Mesenteric fat pad (tissue), 1 donor: ENCODE results near the gene TSACC. TPM values are rescaled to one million over a fixed set of nuclear protein-coding genes. Genes with fewer than 3 reads are reported as not detected.
A peak's percentile ranks its signal among the peaks of the same experiment; 100 is the strongest.
"Not testable (repeated sequence)": the region's sequence is repeated elsewhere in the genome, so short reads cannot be mapped to it uniquely, and the experiment has no call there.

Experiments used
- DNase-seq: peaks from one replicate; pipeline ENCODE4 v3.0.0-alpha.2; 2020; ENCODE audit warnings: low spot score
- long read RNA-seq: library from polyadenylated mRNA; unstranded; transcript quantifications from one replicate; pipeline ENCODE4 v2.0.0, GENCODE V29; 2020
- total RNA-seq: library from RNA; stranded (reverse); fragmentation: NEBNext Ultra II Directional; extraction: Animal tissue kit (Norgen Biotek cat#: 25700); gene quantifications from one replicate; pipeline ENCODE4 v1.2.1, GENCODE V29; 2021
- donor health status: DM: yes; HTN: yes; CAD: no.

Gene TSACC
- 0.64 TPM for total RNA-seq
- long read RNA-seq: 0 reads

DNA sequence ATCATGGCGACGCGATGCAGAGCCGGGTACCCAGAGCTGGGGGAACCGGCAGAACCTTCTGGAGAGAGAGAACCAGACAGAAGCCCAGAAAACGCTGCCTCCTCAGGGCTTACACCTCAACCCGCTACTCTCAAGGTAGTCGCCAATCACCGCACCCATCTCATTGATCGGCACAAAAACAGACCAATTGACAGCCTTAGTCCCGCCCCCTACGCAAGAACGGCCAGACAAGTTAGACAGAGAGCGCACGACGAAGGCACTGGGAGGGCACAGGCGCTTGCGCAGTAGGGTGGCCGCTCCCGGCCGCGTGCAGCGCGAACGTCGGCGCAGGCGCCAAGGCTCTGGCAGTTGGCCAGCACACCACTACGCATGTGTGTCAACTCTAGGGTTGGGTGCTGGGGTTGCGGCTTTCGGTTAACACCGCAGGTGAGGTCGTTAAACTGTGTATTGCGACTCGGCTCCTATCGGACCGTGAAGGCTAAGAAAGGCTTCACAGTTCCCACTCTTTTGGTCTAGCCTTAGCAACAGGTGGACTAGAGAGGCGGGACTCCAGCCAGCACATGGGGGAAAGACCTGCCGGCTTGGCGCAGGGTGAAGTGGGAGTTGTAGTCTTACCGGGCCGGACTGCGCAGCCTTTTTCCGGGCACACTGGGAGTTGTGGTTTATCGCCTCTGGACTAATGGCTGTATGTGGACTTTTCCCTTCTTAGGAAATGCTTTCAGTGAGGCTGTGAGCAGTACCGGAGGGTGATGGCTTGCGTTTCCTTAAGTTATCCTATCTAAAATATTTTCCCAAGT lies at the start of gene TSACC, which contains the start of gene CCT3:
TSACC (plus strand) TSS at position 347 of the 797 bp plus-strand sequence. CDS start 1,232 bp downstream, outside the sequence.
CCT3 (minus strand) TSS at position 113 of the 797 bp plus-strand sequence; CDS start at position 5, 108 bp downstream.
- peak; percentile 99 for DNase-seq

DNA sequence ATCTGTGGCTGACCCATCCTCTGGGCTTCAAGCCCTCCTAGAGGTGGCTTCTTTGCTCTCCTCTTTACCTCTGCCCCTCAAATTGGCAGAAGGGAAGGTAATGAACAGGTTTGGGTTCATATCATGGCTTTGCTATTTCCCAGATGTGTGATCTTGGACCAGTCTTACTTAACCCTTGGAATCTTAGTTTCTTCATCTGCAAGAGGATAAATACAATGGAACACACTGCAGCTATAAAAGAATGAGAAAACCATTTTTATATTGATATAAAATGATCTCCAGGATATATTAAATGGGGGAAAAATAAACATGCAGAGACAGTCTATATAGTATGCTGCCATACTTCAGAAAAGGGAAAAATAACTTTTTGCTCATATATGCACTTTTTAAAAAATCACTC lies 48.5 kb upstream of the TSACC start:
- no peak for DNase-seq

DNA sequence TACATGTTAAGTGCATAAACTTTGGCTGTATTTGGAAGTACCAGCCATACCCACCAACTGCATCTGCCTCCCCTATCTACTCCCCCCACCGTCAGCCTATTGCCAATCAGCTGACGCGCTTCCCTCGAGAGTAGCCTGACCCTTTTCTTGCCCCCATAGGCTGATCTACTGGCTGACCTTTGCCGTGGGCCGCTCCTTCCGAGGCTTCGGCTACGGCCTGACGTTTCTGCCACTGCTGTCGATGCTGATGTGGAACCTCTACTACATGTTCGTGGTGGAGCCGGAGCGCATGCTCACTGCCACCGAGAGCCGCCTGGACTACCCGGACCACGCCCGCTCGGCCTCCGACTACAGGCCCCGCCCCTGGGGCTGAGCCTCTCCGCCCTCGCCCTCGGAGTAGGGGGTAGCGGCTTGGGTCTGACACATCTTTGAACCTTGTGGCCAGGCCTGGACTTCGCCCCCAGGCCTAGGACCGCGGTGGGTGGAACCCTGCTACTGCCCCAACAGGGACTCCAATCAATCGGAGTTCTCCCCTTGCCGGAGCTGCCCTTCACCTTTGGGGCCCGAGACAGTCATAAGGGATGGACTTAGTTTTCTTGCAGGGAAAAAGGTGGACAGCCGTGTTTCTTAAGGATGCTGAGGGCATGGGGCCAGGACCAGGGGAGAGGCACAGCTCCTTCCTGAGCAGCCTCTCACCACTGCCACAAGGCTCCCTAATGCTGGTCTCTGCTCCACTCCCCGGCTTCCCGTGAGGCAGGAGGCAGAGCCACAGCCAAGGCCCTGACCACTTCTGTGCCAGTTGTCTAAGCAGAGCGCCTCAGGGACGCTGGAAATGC lies 46.9 kb upstream of the TSACC start:
- peak; percentile 98 for DNase-seq

DNA sequence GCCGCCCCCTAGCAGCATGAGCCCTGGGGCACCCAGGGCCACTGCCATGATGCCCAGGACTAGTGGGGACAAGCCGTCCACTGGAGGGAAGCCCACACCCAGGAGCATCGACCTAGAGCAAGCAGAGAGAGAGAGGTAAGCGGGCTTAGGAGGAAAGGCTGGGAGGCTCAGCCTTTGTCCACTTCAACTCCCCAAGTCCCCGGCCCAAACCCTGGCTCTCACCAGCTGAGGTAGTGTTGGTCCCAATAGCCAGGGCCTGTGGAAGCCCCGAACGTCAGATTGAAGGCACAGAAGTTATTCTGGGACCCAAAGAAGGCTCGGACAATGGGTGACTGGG lies 45.3 kb upstream of the TSACC start:
- peak; percentile 67 for DNase-seq

DNA sequence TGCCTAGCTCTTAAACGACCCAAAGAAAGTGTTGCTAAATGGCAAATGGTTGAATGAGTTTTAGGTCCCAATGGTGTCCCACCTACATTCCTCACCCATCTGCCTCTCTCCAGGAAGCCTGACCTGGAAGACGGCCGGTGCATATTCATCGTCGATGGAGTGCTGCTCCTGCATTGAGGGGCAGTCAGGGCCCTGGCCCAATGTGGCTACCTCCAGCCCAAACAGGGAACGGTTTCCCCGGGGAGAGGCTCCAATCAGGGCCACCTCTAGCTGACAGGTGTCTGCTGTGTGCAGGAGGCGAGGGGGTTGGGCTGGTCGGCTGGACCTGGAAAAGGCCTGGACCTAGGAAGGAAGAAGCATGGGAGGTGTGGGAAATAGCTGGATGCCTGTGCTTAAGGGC lies 44.4 kb upstream of the TSACC start:
- peak; percentile 82 for DNase-seq

DNA sequence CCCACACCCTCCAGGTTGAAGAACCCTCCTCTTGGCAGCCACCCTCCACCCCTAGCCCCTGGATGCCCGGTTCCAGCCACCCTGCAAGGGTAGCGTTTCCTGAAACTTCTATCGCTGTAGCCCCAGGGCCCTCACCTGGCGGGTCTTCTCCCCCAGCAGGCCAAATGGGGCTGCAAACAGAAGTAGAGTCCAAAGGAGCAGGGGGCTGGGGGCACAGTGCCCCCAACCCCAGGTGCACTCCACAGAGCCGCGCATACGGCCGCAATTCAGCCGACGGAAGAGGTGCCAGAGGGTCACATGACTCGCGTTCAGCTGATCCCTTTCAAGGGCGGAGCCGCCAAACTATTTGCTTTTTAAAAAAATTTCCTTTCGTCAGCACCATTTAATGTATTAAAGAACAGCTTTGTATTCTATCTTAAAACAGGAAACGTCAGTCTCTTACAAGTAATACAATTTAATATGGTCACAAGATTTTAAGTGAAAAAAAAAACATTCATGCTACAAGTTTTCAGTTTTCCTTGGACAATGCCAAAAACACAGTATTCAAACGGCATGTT lies 42.9 kb upstream of the TSACC start, which contains the start of gene GLMP:
GLMP (minus strand) TSS at position 289 of the 557 bp plus-strand sequence; CDS start at position 255, 34 bp downstream.
- peak; percentile 79 for DNase-seq

DNA sequence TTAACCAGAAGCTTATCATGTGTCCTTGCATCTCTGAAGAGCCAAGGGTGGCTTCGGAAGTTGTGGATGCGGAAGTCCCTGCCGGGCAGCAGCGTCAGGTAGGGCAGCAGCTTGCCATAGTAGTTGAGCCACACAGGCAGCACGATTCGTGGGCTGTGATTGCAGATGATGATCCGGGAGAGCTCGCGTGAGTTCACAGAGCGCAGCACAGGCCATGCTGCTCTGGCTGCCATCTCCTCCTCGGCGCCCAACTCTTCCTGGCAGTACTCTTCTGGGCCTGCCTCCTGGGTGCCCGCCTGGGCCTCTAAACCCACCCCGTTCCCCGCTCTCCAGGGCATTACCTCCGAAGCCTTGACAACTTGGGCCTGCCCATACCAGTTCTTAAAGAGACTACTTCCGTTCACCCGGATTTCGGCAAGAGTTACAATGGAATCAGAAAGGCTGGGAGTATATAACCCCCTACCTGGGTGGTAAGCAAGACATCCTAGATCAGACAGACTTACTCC lies 39.4 kb upstream of the TSACC start, which contains the start of gene VHLL:
VHLL (minus strand) TSS at position 456 of the 506 bp plus-strand sequence; CDS start at position 338, 118 bp downstream.
- DNase-seq: no peak

DNA sequence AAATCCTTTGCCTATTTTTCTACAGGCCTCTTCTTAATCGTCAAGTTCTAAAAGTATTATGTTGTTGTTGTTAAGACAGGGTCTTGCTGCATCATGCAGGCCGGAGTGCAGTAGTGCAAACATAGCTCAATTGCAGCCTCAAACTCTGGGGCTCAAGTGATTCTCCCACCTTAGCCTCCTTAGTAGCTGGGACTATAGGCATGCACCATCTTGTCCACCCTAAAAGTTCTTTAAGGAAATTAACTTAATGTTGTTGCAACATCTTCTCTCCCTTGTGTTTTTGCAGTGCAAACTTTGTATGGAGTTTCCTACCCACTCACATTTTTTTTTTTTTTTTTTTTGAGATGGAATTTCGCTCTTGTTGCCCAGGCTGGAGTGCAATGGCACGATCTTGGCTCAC lies 35.1 kb upstream of the TSACC start:
- DNase-seq: no peak

DNA sequence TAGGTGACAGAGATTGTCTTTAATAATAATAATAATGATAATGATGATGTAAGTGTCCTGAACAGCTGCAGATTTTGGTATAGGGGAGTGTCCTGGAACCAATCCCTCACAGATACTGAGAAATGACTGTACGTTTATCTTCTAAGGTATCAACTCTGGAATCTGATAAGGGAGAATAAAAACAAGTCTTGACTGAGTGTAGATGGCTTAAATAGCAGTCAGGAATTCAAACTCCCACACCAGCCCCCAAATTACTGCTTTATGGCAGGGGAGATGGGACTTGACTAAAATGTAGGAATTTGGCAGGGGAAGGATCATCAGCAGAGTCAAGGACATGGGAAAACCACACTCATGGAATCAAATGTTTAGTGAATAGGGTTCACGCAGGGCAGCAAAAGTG lies 33.1 kb upstream of the TSACC start:
- no peak for DNase-seq

DNA sequence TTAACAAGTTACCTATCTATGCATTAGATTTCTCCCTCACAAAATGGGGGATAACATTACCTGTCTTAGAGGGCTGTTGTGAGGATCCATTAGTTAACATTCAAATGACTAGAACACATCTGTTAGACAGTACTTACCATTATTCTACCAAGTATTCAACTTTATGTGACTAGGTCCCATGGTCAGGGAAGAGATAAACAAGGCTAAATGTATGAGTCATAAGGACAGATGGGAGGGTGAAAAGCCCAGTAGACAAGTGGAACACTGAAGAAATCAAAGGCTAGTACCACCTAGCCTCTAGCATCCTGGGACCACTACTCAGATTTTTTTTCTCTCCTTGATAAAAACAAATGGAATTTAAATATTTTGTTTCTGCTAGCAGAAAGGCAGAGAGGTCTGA lies 30.2 kb upstream of the TSACC start:
- no peak for DNase-seq

DNA sequence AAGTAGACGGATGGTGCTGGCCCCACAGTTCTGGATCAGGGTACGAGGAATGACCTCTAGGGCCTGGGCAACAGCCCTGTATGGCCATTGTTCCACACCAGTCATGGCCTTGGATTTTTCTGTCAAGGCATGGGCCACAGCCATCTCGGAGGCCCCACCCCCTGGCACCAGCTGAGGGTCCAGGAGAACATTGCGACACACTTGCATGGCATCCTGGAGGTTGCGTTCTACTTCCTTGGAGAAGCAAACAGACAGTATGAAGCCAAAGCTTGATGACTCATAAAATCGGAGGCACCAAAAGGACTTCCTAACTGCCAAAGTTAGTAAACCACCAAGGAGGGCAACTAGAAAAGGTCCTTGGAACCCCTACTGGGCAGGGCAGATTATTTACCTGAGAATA lies 27.4 kb upstream of the TSACC start:
- DNase-seq: peak; percentile 77

DNA sequence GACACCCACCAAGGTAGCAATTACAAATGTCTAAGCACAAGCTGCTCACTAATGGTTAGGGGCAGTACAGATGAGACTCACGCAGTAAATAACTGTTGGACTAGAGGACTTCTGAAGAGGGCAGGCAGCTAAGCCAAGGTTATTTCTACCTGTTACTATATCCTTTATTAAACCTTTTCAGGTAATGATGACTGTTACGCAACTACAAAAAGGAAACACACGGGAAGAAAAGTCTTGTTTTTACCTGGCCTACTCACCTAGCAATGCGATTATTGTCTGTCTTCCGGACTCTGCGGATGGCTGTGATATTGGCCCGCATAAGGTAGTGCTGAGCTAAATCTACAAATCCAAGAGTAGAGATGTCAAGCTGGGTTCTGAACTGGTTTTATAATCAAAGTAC lies 21.4 kb upstream of the TSACC start:
- no peak for DNase-seq

DNA sequence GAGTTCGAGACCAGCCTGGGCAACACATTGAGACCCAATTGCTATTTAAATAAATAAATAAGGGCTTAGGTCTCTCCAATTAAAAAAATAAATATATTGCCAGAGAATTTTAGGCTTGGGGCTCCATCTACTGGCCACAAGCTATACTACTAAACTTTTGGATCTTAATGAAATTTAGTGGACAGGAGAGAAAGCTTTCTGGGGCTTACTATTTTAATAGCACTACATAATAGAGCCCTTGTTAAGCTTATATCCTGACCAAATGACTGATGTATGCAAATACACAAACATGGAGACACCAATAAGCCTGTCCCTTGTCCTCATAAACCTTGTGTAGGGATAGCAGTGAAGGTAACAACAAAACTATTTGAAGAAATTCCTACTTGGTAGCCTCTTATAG lies 18.7 kb upstream of the TSACC start:
- DNase-seq: no peak

DNA sequence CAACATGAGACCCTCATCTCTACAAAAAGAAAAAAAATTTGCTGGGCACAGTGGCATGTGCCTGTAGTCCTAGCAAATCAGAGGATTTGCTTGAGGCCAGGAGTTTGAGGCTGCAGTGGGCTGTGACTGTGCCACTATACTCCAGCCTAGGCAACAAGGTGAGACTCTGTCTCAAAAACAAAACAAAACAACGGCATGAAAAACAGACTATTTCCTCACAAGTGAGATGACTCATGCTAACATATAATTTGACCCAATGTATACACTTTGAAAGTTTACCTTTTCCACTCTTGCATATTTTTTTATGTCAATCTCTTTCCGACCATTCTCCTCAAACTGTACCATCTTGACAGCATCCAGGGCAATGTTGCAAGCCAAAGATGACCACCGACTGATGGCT lies 17.8 kb upstream of the TSACC start:
- DNase-seq: no peak

DNA sequence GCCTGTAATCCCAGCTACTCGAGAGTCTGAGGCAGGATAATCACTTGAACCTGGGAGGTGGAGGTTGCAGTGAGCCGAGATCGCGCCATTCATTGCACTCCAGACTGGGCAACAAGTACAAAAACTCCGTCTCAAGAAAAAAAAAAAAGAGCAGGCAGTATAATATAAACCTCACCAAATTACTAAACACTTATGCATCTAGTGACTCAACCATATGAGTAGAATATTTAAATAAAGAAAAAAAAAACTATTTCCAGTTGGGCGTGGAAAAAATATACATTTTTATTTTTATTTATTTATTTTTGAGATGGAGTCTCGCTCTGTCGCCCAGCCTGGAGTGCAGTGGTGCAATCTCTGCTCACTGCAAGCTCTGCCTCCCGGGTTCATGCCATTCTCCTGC lies 15.1 kb upstream of the TSACC start:
- DNase-seq: not testable (repeated sequence)

DNA sequence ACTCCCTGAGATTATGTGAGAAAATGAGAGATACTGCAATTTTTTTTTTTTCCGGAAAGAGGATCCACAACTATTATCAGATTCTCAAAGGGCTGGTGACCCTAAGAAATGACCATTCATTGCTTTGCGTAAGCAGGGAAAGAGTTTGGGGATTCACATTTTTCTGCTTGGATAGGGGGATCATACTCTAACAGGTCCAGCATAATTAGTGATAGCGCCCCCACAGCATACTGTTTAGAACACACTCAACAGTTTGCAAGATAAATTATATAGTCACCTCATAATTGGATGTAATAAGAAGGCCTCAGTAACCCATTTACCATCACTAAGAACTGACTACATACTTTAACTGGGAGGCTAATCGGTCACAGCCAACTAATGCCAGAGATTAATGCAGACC lies 2.1 kb upstream of the TSACC start:
- DNase-seq: no peak

DNA sequence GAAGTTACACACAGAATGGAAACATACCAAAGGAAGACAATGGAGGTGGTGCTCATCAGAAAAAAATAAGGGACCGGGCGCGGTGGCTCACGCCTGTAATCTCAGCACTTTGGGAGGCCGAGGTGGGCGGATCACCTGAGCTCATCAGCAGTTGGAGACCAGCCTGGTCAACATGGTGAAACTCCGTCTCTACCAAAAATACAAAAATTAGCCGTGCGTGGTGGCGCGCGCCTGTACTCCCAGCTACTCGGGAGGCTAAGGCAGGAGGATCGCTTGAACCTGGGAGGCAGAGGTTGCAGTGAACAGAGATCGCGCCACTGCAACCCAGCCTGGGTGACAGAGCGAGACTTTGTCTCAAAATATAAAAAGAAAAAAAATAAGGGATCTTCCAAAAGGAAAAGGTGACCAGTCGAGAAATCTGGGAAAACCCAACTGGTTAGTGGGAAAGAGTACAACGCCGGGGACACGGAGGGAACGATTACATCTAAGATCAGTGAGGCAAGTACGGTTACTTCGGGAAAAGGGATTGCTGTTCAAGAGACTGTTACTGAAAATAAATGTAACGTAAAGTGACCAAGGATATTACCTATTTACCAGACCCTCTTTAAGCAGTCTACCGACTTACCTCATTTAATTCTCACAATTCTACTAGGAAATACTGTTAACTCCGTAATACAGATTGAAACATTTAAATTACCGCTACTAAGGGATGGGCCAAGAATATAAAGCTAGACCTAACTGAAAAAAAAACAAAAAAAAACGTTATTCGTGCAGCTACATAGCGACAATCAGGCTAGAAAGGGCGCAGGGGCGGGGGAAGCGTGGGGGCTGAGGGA lies 1.1 kb upstream of the TSACC start:
- no peak for DNase-seq

DNA sequence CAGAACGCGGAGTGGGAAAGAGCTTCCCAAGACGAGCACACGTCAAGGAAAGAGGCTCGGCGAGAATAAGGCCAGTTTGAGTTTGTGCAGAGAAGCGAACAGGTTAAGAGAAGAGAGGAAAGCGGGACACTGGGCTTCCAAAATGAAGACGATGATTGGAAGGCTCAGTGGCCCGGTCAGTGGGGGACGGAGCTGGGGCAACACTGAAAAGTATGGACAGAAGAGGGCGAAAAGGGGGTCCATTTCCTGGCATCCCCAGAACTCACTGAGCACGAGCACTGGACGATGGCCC lies 492 bp upstream of the TSACC start:
- no peak for DNase-seq

DNA sequence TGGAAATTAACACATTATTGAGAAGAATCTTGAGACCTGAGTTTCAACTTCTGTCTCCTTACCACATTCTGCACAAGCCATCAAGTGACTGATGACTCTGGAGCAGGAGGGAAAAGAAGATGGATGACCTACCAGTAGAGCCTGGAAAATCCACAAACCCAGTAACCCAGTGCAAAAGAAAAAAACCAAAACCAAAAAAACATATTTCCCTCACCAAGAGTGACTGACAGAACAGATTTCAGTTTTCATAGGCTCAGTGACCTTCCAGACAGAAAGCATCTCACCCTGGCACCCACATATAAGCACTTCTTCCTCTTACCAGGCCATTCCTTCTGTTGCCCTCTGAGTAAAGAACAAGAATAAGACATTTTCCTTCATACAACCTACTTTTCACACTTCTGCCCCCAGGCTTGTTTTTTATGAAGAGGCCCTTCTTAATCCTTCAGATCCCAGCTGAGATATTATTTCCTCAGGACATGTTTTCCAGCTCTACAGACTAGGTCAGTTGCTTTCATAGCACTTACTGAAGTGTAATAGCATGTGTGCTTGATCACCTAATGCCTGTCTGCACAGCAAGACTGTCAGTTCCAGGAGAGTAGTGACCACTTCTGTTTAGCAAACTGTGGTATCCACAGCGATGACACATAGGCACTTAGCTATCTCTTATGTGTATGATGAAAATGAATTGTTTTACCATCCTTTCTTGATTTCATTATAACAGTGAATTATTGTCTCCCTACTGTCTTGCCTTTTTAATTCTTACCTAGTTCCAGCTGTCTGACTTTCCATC lies 4.0 kb downstream of the TSACC start:
- no peak for DNase-seq

DNA sequence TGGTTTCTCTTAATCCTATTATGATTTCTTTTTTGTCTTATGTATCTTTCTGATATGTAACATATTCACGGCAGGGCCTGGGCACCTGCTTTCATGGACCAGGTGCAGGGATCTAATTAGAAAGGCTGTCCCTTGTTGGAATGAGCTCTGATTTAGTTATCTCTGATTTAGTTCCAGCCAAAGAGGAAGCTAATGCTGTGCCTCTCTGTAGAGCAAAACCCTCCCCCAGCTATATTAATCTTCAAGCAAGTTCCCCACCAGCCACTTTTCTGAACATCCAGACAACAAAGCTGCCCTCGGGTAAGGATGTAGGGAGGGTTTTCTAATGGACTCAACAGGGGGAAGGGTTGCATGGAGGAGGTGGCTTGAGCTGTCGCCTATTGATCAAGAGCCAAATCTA lies 6.1 kb downstream of the TSACC start:
- DNase-seq: no peak
